GM10248 (cell line): ENCODE results near the gene FADS2.

Source experiments
- CTCF ChIA-PET: fragments of 300-600 bp; sonication (Branson Sonifier 250); formaldehyde crosslinking; extraction: SDS; loops from one replicate; lab custom pipeline; 2021; ENCODE audit warnings: antibody characterized with exemption; lab: Yijun Ruan, JAX
- POLR2A ChIA-PET: fragments of 350-650 bp; sonication (Branson Sonifier 250); formaldehyde crosslinking; extraction: SDS; loops from one replicate; lab custom pipeline; 2020; ENCODE audit warnings: antibody characterized with exemption; lab: Yijun Ruan, JAX
- DNase-seq: peaks from one replicate; pipeline ENCODE4 v3.0.0; 2012; ENCODE audit errors: extremely low spot score
- CTCF ChIP-seq: IDR thresholded peaks from 2 replicates; pipeline ENCODE4 v1.5.1; 2012; ENCODE audit warnings: mild to moderate bottlenecking, low read depth; ENCODE audit errors: extremely low read depth, missing control alignments, control extremely low read depth

The FADS2 gene

GRCh38 chr11:61787928-61788491 is 40.1 kb upstream of the FADS2 start:
- CTCF ChIA-PET = interaction anchor here (0.7 to 8.3 kb wide), 14 partner anchors 7 to 294 kb away, joined by 3 to 91 read pairs (median 5); no protein-coding TSS in a partner anchor
- TF ChIP-seq CTCF = peak; percentile 29

DNA sequence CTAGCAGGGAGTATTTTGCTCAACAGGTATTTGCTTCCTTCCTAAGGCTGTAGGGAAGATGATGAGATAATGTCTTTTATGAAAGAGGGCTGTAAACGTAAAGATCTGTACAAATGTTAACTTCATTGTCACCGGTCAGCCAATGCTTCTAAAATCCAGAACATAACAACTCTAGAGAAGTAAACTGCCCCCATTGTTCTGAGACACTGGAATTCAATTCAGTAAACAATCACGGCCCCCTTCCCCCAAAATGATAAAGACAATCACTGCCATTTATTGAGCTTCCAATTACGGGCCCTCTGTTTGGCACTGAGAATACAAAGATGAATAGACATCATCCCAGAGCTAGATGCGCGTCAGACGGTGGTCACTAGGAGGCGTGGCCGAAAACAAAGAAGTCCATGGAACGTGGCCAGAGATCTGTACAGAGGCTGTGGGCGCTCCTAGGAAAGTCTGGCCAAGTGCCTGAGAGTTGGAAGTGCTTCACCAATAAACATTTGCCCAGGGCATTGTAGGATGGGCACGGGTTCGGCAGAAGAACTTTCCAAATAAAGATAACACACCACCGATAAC is 36.3 kb upstream of the FADS2 start:
- CTCF ChIA-PET = interaction anchor here (1.1 to 11.8 kb wide), 14 partner anchors 9 to 316 kb away, joined by 3 to 129 read pairs (median 10); partner anchors contain the start of gene BEST1
- POLR2A ChIA-PET = interaction anchor here (0.6 to 1.4 kb wide), 6 partner anchors 10 to 880 kb away, joined by 3 to 5 read pairs (median 4); partner anchors contain the start of gene UQCC3
- no peak for DNase-seq
- TF ChIP-seq CTCF = peak; percentile 11

More at GRCh38 chr11:61787928-61788491, 40.1 kb upstream of the FADS2 start:
- DNase-seq = no peak
- POLR2A ChIA-PET = no interaction called here

DNA sequence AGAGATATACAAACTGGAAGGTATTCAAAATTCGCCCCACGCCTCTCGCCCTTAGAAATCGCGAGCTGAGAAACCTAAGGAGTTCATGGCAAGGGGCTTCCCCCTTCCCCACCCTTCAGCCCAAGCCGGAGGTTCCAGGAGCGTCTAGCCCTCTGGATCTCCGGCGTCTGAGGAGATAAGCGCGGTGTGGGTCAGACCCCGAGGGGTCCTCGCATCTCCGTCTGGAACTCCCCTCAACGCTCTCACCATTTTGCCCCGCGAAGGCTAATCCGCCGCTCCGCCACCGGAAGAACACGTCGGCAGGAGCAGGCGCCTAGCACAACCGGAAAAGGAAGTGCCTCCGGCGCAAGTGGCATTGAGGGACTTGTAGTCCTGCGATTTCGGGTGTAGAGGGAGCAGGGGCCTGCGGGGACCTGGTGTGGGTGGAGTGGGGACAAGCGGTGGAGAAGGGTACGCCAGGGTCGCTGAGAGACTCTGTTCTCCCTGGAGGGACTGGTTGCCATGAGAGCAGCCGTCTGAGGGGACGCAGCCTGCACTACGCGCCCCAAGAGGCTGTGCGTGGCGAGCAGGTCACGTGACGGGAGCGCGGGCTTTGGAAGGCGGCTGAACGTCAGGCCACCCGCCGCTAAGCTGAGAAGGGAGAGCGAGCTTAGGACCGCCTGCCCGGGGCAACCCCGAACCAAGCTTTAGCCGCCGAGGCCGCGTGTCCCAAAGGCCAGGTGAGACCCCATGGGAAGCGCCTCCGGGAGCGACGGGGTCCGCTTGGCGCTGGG is 35.6 kb upstream of the FADS2 start, which contains the start of the genes FEN1 and TMEM258:
Gene FEN1, plus strand, starts transcription at position 602 of the 773 bp plus-strand sequence. CDS start 2,451 bp downstream, outside the sequence.
Gene TMEM258, minus strand, starts transcription at position 290 of the 773 bp plus-strand sequence. Its CDS starts 41 bp downstream, at position 249.
- ChIA-PET POLR2A (interaction anchor here (0.6 to 1.4 kb wide), 9 partner anchors 9 to 173 kb away, joined by 3 to 5 read pairs (median 3); no protein-coding TSS in a partner anchor), CTCF (interaction anchor here (1.0 to 11.8 kb wide), 14 partner anchors 8 to 316 kb away, joined by 3 to 129 read pairs (median 10); partner anchors contain the start of gene BEST1)
- peak; percentile 93 for DNase-seq
- no peak for TF ChIP-seq CTCF

DNA sequence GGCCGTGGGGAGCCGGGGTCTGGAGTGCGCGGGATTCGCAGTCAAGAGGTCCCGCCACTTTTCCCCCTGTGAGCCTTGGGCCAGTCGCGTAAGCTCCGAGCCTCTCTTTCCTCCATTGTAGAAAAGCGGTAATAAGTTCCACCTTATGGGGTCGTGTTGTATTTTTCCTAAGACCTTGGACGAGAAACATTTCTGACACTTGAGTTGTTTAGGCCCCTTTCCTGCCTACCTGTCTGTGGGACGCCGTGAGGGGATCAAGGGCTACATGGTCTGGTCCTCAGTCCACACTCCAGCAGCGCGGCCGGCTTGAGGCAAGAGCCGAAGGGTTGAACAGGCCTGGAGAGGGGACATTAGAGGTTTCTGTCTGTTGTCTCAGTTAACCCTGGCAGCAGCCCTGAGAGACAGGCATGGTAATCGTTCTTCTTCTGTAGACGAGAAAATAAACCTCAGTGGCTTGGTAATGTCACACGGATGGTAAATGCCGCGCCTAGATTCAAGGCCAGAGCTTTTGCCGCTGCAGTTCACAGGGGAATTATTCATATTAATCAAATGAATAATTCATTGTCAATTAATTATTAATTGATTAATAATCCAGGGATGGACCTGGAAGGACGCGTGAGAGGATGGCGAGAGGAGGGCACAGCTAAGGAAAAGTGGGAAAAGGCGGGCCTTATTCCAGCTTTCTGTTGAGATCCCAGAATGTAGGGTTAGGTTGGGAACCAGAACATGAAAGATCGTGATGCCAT is 34.8 kb upstream of the FADS2 start:
- ChIA-PET CTCF (interaction anchor here (1.0 to 11.8 kb wide), 9 partner anchors 8 to 315 kb away, joined by 3 to 129 read pairs (median 21); partner anchors contain the start of gene BEST1), POLR2A (interaction anchor here (0.9 to 1.4 kb wide), 5 partner anchors 8 to 27 kb away, joined by 3 to 5 read pairs (median 3); no protein-coding TSS in a partner anchor)
- no peak for TF ChIP-seq CTCF
- DNase-seq = no peak

GRCh38 chr11:61793829-61794204 is 34.3 kb upstream of the FADS2 start:
- ChIA-PET CTCF (interaction anchor here (1.1 to 11.8 kb wide), 7 partner anchors 7 to 314 kb away, joined by 6 to 129 read pairs (median 91); partner anchors contain the start of gene BEST1), POLR2A (interaction anchor here (1.1 kb wide), 1 partner anchor 8 kb away, joined by 3 read pairs; no protein-coding TSS in a partner anchor)
- no peak for TF ChIP-seq CTCF
- DNase-seq = no peak
